GM12878 (cell line): Measurements from ENCODE around the gene MVB12B. TPM values are rescaled to one million over a fixed set of nuclear protein-coding genes. Genes with fewer than 3 reads are reported as not detected.

Source experiments
- ATAC-seq: fragments of 200-7000 bp; cut with Tn5 transposase; 3 replicates; pipeline ENCODE4 v1.9.1; 2020; ENCODE audit warnings: mild to moderate bottlenecking, moderate library complexity
- BruUV-seq: library from RNA; stranded (reverse); fragments of 400-500 nt; replicated peaks from 2 replicates; lab custom pipeline; 2021; lab: Mats Ljungman, UMichigan
- CTCF ChIA-PET: fragments of 300-600 bp; sonication (Branson Sonifier 250); formaldehyde crosslinking; extraction: SDS; loops from one replicate; lab custom pipeline; 2021; ENCODE audit warnings: inconsistent platforms; lab: Yijun Ruan, JAX
- POLR2A ChIA-PET: fragments of 350-600 bp; formaldehyde crosslinking; extraction: SDS; loops from one replicate; lab custom pipeline; 2021; ENCODE audit warnings: inconsistent platforms; lab: Charles Lee
- RAD21 ChIA-PET: fragments of 300-600 bp; sonication (Branson Sonifier 250); formaldehyde crosslinking; loops from one replicate; lab custom pipeline; 2023; ENCODE audit warnings: antibody characterized with exemption; ENCODE audit not compliant: unreplicated experiment; lab: Charles Lee
- SMC1A ChIA-PET: fragments of 300-600 bp; sonication (Branson Sonifier 250); formaldehyde crosslinking; loops from one replicate; lab custom pipeline; 2023; ENCODE audit not compliant: unreplicated experiment, uncharacterized antibody; lab: Charles Lee
- DNase-seq: peaks from one replicate; pipeline ENCODE4 v3.0.0-alpha.2; 2011; ENCODE audit warnings: low read depth, low spot score
- FAIRE-seq: peaks from 3 replicates; lab custom pipeline; 2011; peaks lifted over from hg19 to GRCh38; lab: Jason Lieb, UNC
- H2AFZ ChIP-seq: 2 replicates; pipeline ENCODE4 v1.6.0; 2011; ENCODE audit warnings: low read depth, low read length, control low read depth; ENCODE audit not compliant: control insufficient read depth
- H3K27ac ChIP-seq: 2 replicates; pipeline ENCODE4 v1.5.1; 2011; ENCODE audit warnings: control low read depth; ENCODE audit not compliant: control insufficient read depth, insufficient read depth
- H3K27me3 ChIP-seq, 2 experiments: replicated peaks in 1 of 2; 2 replicates each; pipeline versions ENCODE4 v1.6.0 to v1.6.1; 2011; ENCODE audit warnings: low read length in 1 of 2; ENCODE audit not compliant: control insufficient read depth in 2 of 2, insufficient read depth in 2 of 2
- H3K36me3 ChIP-seq, 2 experiments: 2 replicates each; pipeline ENCODE4 v1.5.1; 2011; ENCODE audit warnings: low read length in 1 of 2; ENCODE audit not compliant: control insufficient read depth in 2 of 2, insufficient read depth in 2 of 2
- H3K4me1 ChIP-seq: 2 replicates; pipeline ENCODE4 v1.6.1; 2011; ENCODE audit warnings: mild to moderate bottlenecking, low read length, moderate library complexity, mixed read lengths; ENCODE audit not compliant: control insufficient read depth, insufficient read depth
- H3K4me2 ChIP-seq: 2 replicates; pipeline ENCODE4 v1.6.0; 2011; ENCODE audit warnings: control low read depth; ENCODE audit not compliant: control insufficient read depth, insufficient read depth
- H3K4me3 ChIP-seq: fragments of 200-600 bp; sonication (generic); 2 replicates; pipeline ENCODE4 v1.5.1; 2016
- H3K79me2 ChIP-seq: 2 replicates; pipeline ENCODE4 v1.6.0; 2011; ENCODE audit warnings: low read length; ENCODE audit not compliant: control insufficient read depth, insufficient read depth
- H3K9ac ChIP-seq: 2 replicates; pipeline ENCODE4 v1.8.0; 2011; ENCODE audit warnings: low read length, control low read depth, mixed read lengths; ENCODE audit not compliant: control insufficient read depth, insufficient read depth
- H3K9me3 ChIP-seq: replicated peaks from 3 replicates; pipeline ENCODE4 v1.5.1; 2011; ENCODE audit warnings: mild to moderate bottlenecking, low read length; ENCODE audit not compliant: control insufficient read depth, insufficient read depth
- H4K20me1 ChIP-seq: 2 replicates; pipeline ENCODE4 v1.6.0; 2011; ENCODE audit not compliant: control insufficient read depth, insufficient read depth
- FOS ChIP-seq: IDR thresholded peaks from 3 replicates; pipeline ENCODE4 v1.6.1; 2011; ENCODE audit warnings: borderline replicate concordance; ENCODE audit not compliant: insufficient read length; ENCODE audit errors: extremely low read depth
- HDAC6 ChIP-seq: fragments of 200-600 bp; sonication (generic); IDR thresholded peaks from one replicate; pipeline ENCODE4 v1.8.0; 2017; ENCODE audit warnings: antibody characterized with exemption; ENCODE audit not compliant: unreplicated experiment
- RB1 ChIP-seq: fragments of 450-650 bp; formaldehyde crosslinking; IDR thresholded peaks from 2 replicates; pipeline ENCODE4 v1.6.1; 2017; ENCODE audit warnings: mild to moderate bottlenecking, borderline replicate concordance
- SPI1 ChIP-seq: IDR thresholded peaks from 2 replicates; pipeline ENCODE4 v1.6.1; 2011; ENCODE audit warnings: low read depth, mild to moderate bottlenecking, low read length, moderate library complexity, borderline replicate concordance; ENCODE audit not compliant: insufficient read depth
- SRF ChIP-seq, 2 experiments: IDR thresholded peaks; 2 replicates each; pipeline ENCODE4 v1.6.1; 2011; ENCODE audit warnings: low read depth in 2 of 2, low read length in 2 of 2, mild to moderate bottlenecking in 1 of 2, moderate library complexity in 1 of 2
- WGBS: methylation state at CpG from one replicate; pipeline ENCODE4 v1.1.6; 2016; ENCODE audit warnings: low lambda C conversion rate; ENCODE audit not compliant: insufficient replicate concordance, insufficient coverage; ENCODE audit errors: missing lambda C conversion rate; 5-methylcytosine and 5-hydroxymethylcytosine counted together
- in situ Hi-C: fragments of 300-500 bp; cut with MboI; formaldehyde crosslinking; loops from 9 replicates; pipeline ENCODE4 v1.14.3; 2018; ENCODE audit warnings: mixed read lengths
- intact Hi-C: fragments of 100-400 bp; cut with micrococcal nuclease; formaldehyde crosslinking; loops from one replicate; pipeline ENCODE4 v1.14.2; 2022; ENCODE audit not compliant: unreplicated experiment
- polyA plus RNA-seq, 11 experiments: library from polyadenylated mRNA; depleted of rRNA in 4 of 11; unstranded in 6 of 11; stranded (reverse) in 5 of 11; fragments of >200 nt; fragmentation: Nextera tagmentation in 4 of 11; fragmentation: Illumina TruSeq in 1 of 11; extraction: Ambion mirVana in 4 of 11; extraction: Trizol in 1 of 11; gene quantifications; 1 replicate in 1 of 11; 2 replicates in 10 of 11; pipeline versions ENCODE4 v1.2.1 to v1.2.3, GENCODE V29; 2011 to 2016; ENCODE audit warnings: inconsistent platforms in 2 of 11, missing spikeins in 2 of 11, low read depth in 1 of 11
- total RNA-seq, 4 experiments: library from RNA; depleted of rRNA in 3 of 4; stranded (reverse); fragments of >200 nt in 3 of 4; fragmentation: Illumina TruSeq in 1 of 4; extraction: Trizol in 1 of 4; gene quantifications; 2 replicates each; pipeline versions ENCODE4 v1.2.1 to v1.2.3, GENCODE V29; 2013 to 2021
- TF ChIP-seq, protein P1 (sequence below): IDR thresholded peaks from 2 replicates; pipeline ENCODE4 v1.6.1; 2011; ENCODE audit warnings: low read depth, mild to moderate bottlenecking, low read length, moderate library complexity, borderline replicate concordance; ENCODE audit errors: extremely low read depth

MVB12B gene
- total and polyA plus RNA-seq, 10 of the 15 experiments (the other 5 are each of a cell fraction or from before 2014, with no cell fraction given): 0.08 TPM; not detected in 9

DNA sequence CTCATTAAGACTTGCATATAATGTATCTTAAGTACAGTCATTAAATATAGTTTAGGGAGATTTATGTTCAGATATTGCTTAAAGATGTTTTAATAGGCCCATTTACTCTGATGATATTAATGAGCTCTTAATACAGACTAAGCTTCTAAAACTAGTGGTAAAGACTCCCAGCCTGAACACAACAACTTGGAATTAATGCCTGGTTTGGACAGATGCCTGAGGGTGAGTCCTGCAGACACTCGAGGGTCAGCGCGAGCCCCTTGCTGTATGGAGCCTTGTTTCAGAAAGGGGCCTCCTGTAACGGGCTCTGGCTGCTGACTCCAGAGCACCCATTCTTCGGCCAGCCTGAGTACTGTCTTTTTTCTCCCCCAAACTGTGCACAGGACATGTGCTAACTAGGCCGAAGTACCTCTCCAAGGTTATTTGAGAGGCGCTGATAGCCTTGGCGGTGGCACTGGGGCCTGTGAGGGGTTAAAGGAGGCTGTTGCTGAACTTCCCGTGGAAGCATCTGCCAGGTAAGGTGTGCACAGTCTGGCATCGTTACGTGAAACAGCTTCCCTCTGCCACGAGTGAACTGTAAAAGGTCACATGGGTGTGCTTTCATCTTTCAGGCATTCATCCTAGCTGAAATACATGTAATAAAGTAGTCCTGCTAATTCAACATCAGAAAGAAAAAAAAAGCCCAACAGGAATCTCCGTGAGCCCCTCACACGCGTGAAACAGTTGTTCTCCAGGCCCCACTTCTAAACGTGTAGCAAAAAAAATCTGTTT is 113.4 kb downstream of the MVB12B start:
- CTCF ChIA-PET: no interaction called here
- BruUV-seq: no TSS peak
- Histone ChIP-seq H3K4me2 (no peak overlapping the region), H4K20me1 (no peaks in the 10 kb centered on the region), H2AFZ (no peak overlapping the region), H3K27ac (no peak overlapping the region), H3K9me3 (no peaks in the 10 kb centered on the region), H3K4me1 (no peaks in the 10 kb centered on the region), H3K27me3 (peaks cover 0 to 3% of the 10 kb centered on the region in 2 experiments; a peak in 1 of 4 replicates), H3K36me3 (no peaks in the 10 kb centered on the region), H3K79me2 (no peaks in the 10 kb centered on the region), H3K9ac (no peak overlapping the region), H3K4me3 (no peak overlapping the region)
- in situ Hi-C loops (no loop called here), intact Hi-C loops (no loop called here)
- SMC1A ChIA-PET: interaction anchor here (0.6 to 0.7 kb wide), 2 partner anchors 32 to 754 kb away, joined by 3 read pairs; no protein-coding TSS in a partner anchor
- RAD21 ChIA-PET: no interaction called here
- TF ChIP-seq RB1: no peak
- TF ChIP-seq, protein P1, sequence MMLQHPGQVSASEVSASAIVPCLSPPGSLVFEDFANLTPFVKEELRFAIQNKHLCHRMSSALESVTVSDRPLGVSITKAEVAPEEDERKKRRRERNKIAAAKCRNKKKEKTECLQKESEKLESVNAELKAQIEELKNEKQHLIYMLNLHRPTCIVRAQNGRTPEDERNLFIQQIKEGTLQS: no peak
- no peak for TF ChIP-seq SRF (IDR thresholded peaks at IDR 0.05; ENCODE audit: low read depth in 2 of 2, low read length in 2 of 2)
- no peak for TF ChIP-seq FOS
- TF ChIP-seq HDAC6: no peak
- TF ChIP-seq SPI1: no peak
- no peak for FAIRE-seq
- ATAC-seq: no peak
- 60% methylated on average over 16 of the region's 16 CpGs for WGBS
- DNase-seq: no peak
- POLR2A ChIA-PET: interaction anchor here (0.7 kb wide), 1 partner anchor 29 kb away, joined by 3 read pairs; no protein-coding TSS in a partner anchor
